ENCODE data around the gene ICOS. TPM values are rescaled to one million over a fixed set of nuclear protein-coding genes. Genes with fewer than 3 reads are reported as not detected.

ICOS gene
- total RNA-seq, 3 donors from 2014 or later = 0.36 to 0.49 (median 0.38) TPM

GRCh38 chr2:203988500-203989260, 52.1 kb downstream of the ICOS start:
- ATAC-seq (no peak), DNase-seq (no peak)
- TF ChIP-seq, protein P1, sequence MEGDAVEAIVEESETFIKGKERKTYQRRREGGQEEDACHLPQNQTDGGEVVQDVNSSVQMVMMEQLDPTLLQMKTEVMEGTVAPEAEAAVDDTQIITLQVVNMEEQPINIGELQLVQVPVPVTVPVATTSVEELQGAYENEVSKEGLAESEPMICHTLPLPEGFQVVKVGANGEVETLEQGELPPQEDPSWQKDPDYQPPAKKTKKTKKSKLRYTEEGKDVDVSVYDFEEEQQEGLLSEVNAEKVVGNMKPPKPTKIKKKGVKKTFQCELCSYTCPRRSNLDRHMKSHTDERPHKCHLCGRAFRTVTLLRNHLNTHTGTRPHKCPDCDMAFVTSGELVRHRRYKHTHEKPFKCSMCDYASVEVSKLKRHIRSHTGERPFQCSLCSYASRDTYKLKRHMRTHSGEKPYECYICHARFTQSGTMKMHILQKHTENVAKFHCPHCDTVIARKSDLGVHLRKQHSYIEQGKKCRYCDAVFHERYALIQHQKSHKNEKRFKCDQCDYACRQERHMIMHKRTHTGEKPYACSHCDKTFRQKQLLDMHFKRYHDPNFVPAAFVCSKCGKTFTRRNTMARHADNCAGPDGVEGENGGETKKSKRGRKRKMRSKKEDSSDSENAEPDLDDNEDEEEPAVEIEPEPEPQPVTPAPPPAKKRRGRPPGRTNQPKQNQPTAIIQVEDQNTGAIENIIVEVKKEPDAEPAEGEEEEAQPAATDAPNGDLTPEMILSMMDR (IDR thresholded peaks at IDR 0.05) = no peak
- H3K4me3 ChIP-seq = no peak overlapping the region
- no peaks in the 10 kb centered on the region for H3K4me1 ChIP-seq (ENCODE audit: low read depth)
- no peaks in the 10 kb centered on the region for H3K9me3 ChIP-seq
- no peaks in the 10 kb centered on the region for H3K36me3 ChIP-seq (ENCODE audit: low read depth)
- intact Hi-C loops (cut with DNase I, micrococcal nuclease) = no loop called here

DNA sequence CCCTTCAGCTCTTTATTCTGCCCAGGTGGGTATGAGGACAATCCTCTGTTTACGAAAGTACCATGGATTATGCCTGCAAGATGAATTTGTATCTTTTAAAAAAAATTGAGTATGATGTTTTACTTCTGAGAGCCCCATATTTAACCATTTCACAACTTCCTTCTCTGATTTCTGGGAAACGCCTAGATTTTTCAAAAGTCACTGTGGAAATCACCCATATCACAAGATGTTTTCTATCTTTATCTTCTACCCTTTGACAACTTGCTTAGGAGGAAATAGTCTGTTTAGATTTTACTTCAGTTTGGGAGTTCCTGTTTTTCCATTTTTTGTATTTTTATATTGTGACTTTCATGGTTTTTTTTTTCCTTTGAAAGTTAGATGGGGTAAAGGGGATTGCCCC, 53.0 kb downstream of the ICOS start:
- no peak for DNase-seq

DNA sequence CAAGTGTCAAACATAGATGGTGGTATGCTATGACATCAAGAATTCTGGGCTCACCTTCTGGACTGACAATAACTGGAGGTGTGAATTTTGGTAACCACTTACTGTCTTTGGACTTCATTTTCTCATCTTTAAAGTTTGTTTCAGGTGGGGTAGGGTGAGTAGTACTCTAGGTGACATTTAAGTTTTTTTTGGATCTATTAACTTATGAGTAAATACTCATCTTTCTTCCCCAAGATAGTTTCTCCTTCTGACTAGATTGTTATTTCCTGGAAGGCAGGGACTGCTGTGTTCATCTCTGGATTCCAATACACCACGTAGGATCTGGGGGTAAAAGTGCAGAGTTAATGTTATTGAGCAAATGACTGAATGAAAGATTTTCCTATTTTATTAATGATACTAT, 55.9 kb downstream of the ICOS start:
- H3K9me3 ChIP-seq = no peaks in the 10 kb centered on the region
- ATAC-seq (no peak), DNase-seq (no peak)
- H3K4me1 ChIP-seq (ENCODE audit: low read depth) = no peaks in the 10 kb centered on the region
- TF ChIP-seq, protein P1 (IDR thresholded peaks at IDR 0.05) = no peak
- no peaks in the 10 kb centered on the region for H3K36me3 ChIP-seq (ENCODE audit: low read depth)
- H3K4me3 ChIP-seq = no peak overlapping the region
- intact Hi-C loops (cut with DNase I, micrococcal nuclease) = no loop called here

More for the DNA sequence above, 53.0 kb downstream of the ICOS start:
- no peaks in the 10 kb centered on the region for H3K9me3 ChIP-seq
- ATAC-seq = no peak
- TF ChIP-seq, protein P1 (IDR thresholded peaks at IDR 0.05) = no peak
- no peaks in the 10 kb centered on the region for H3K4me1 ChIP-seq (ENCODE audit: low read depth)
- no peaks in the 10 kb centered on the region for H3K36me3 ChIP-seq (ENCODE audit: low read depth)
- intact Hi-C loops (cut with DNase I, micrococcal nuclease) = no loop called here
- no peak overlapping the region for H3K4me3 ChIP-seq

DNA sequence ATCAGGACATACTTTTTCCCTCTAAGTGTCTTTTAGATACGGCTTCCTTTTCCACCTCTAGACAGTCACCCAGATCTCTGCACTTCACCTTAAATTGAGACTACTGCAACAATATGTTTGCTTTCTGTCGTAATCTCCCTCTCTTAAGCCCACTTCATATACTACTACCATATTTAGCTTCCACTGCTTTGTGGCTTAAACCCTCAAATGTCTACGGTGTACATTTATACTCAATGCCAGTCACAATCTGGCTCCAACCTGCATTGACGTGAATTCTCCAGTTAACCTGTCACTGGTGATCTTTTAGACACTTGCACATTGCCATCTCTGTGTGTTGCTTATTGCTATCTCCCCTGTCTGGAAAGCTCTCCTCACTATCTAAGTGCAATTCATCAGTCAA, 56.4 kb downstream of the ICOS start:
- TF ChIP-seq, protein P1 (IDR thresholded peaks at IDR 0.05) = no peak
- Histone ChIP-seq H3K4me1 (ENCODE audit: low read depth) (no peaks in the 10 kb centered on the region), H3K4me3 (no peak overlapping the region), H3K9me3 (no peaks in the 10 kb centered on the region), H3K36me3 (ENCODE audit: low read depth) (no peaks in the 10 kb centered on the region)
- intact Hi-C loops (cut with DNase I, micrococcal nuclease) = no loop called here
- ATAC-seq (no peak), DNase-seq (no peak)

DNA sequence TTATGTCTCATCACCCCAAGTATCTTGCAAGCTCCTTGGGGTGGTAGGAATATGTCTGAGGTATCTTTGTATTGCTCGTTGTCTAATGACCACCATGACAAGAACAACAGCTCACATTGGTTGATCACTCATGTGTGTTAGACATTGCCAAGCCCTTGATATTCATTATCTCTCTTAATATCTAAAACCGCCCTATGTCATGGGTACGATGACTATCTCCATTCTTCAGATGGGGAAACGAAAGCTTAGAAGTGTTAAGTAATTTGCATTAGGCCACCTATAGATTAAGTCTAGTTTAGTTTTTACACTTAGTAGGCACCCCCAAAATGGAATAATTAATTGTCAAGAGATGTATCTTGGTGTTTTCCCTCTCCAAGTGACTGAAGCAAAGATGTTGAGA, 57.0 kb downstream of the ICOS start:
- TF ChIP-seq, protein P1 (IDR thresholded peaks at IDR 0.05) = no peak
- no peaks in the 10 kb centered on the region for H3K9me3 ChIP-seq
- no peak for ATAC-seq
- intact Hi-C loops (cut with DNase I, micrococcal nuclease) = no loop called here
- DNase-seq = no peak
- H3K4me3 ChIP-seq = no peak overlapping the region
- H3K4me1 ChIP-seq (ENCODE audit: low read depth) = no peaks in the 10 kb centered on the region
- H3K36me3 ChIP-seq (ENCODE audit: low read depth) = no peaks in the 10 kb centered on the region

Measured in mucosa of descending colon (tissue), 3 donors.